Measurements from ENCODE around the gene ASIC4.
A peak's percentile ranks its signal among the peaks of the same experiment; 100 is the strongest.

ASIC4 gene

DNA sequence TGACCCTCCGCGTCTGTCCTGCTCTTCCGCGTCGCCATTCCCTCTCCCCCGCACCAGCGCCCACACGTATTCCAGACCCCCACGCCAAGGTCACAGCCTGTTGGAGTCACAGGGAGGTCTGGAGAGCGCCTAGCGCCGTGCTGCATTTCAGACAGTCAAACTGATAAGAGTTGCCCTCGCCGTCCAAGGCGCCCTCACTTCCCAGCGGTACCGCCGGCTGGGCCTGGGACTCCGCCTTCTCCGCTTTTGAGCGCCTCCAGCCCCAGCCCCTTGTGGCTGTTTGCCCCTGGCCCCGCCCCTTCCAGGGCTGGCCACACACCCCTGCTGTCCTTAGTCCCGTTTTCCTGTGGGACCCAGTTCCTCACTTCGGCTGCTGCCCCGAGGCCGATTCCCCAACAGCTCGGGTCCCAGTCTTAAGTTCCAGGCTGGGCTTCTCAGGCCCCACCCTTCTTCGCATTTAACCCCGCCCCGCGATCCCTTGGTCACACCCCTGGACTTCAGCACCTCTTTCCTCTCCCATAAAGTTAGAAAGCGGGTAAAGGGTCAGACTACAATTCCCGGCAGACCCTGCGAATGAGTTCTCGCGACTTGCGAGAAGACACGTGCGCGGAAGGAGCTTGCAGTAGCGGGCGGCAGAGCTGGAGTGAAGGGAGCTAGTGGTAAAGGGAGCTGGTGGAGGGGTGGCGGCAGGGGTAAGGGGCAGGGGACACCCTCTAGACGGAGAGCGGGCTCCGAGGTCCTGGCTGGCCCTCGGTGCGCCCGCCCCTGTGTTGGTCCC lies 15.8 kb upstream of the ASIC4 start, which contains the start of gene GMPPA:
Gene GMPPA, plus strand, starts transcription at position 612 of the 778 bp plus-strand sequence. CDS start 1,085 bp downstream, outside the sequence.
- peak within 1 kb of the TSS; percentile 94 for H3K4me3 Mint-ChIP-seq
- ATAC-seq (ENCODE audit: low read depth) (peak; percentile 92), DNase-seq (ENCODE audit: low spot score in 2 of 2) (peak; percentile 84 to 88)
- peaks cover 6% of the 10 kb centered on the region for H3K36me3 Mint-ChIP-seq
- peaks cover 23% of the 10 kb centered on the region for H3K4me1 Mint-ChIP-seq
- no peaks in the 10 kb centered on the region for H3K9me3 Mint-ChIP-seq
- H3K27ac Mint-ChIP-seq = peak within 1 kb of the TSS; percentile 80
- peaks cover 9% of the 10 kb centered on the region for H3K27me3 Mint-ChIP-seq

DNA sequence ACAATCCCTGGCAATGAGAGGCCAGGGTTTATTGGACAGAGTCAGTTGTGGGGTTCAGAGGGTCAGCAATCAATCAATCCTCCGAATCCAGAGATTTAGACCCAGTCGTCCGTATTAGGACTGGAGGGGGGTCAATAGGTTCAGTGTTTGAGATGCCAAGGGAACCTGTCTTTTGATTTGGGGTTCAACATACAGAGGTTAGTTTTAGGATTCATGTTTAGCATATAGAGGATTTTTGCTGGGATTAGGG lies 15.3 kb upstream of the ASIC4 start:
- Mint-ChIP-seq H3K4me1 (peaks cover 23% of the 10 kb centered on the region), H3K9me3 (no peaks in the 10 kb centered on the region), H3K27me3 (peaks cover 6% of the 10 kb centered on the region), H3K27ac (peak overlapping the region; percentile 80), H3K4me3 (peak overlapping the region; percentile 94), H3K36me3 (peaks cover 9% of the 10 kb centered on the region)
- no peak for DNase-seq (ENCODE audit: low spot score in 2 of 2)
- no peak for ATAC-seq (ENCODE audit: low read depth)

DNA sequence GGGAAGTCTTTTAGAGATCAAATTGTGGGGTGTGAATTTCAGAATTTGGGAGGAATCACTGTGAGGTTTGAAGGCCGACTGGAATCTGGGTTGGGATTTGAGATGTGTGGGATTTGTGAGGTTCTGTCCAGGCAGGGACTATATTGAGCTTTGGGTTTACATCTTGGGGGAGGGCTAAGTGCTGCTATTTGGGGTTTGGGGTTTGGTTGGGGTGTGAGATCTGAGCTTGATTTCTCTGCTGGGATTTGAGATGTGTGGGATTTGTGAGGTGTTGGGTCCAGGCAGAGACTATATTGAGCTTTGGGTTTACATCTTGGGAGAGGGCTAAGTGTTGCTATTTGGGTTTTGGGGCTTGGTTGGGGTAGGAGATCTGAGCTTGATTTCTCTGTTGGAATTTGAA lies 14.7 kb upstream of the ASIC4 start:
- Mint-ChIP-seq H3K9me3 (no peaks in the 10 kb centered on the region), H3K4me3 (peak overlapping the region; percentile 94), H3K4me1 (peaks cover 23% of the 10 kb centered on the region), H3K36me3 (peaks cover 15% of the 10 kb centered on the region), H3K27me3 (peaks cover 6% of the 10 kb centered on the region), H3K27ac (no peak overlapping the region)
- DNase-seq (ENCODE audit: low spot score in 2 of 2) = no peak
- ATAC-seq (ENCODE audit: low read depth) = no peak

- no peak for ATAC-seq (ENCODE audit: low read depth)
- peaks cover 4% of the 10 kb centered on the region for H3K27me3 Mint-ChIP-seq
- H3K27ac Mint-ChIP-seq = no peak overlapping the region
- H3K4me1 Mint-ChIP-seq = peaks cover 23% of the 10 kb centered on the region
- peaks cover 18% of the 10 kb centered on the region for H3K36me3 Mint-ChIP-seq
- DNase-seq (ENCODE audit: low spot score in 2 of 2) = no peak
- H3K4me3 Mint-ChIP-seq = peak overlapping the region; percentile 94
- no peaks in the 10 kb centered on the region for H3K9me3 Mint-ChIP-seq
Observed at GRCh38 chr2:219500135-219500534, 14.1 kb upstream of the ASIC4 start.

DNA sequence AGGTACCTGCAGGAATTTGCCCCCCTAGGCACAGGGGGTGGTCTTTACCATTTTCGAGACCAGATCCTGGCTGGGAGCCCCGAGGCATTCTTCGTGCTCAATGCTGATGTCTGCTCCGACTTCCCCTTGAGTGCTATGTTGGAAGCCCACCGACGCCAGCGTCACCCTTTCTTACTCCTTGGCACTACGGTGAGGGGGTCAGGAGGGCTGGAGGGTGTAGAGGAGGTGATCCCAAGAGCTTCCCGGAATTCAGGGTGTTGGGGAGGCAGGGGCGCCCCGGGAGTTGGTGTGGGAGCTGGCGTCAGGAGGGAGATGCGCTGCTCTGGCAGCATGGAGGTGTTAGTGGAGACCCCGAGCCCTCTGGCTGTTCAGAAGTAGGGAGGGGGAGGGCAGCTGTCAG lies 12.4 kb upstream of the ASIC4 start:
- no peak overlapping the region for H3K27ac Mint-ChIP-seq
- ATAC-seq (ENCODE audit: low read depth) (no peak), DNase-seq (ENCODE audit: low spot score in 2 of 2) (no peak)
- peaks cover 18% of the 10 kb centered on the region for H3K4me1 Mint-ChIP-seq
- no peaks in the 10 kb centered on the region for H3K27me3 Mint-ChIP-seq
- no peaks in the 10 kb centered on the region for H3K9me3 Mint-ChIP-seq
- H3K4me3 Mint-ChIP-seq = no peak overlapping the region
- H3K36me3 Mint-ChIP-seq = peaks cover 28% of the 10 kb centered on the region

GRCh38 chr2:219502618-219503017 lies 11.7 kb upstream of the ASIC4 start:
- DNase-seq (ENCODE audit: low spot score in 2 of 2) (no peak), ATAC-seq (ENCODE audit: low read depth) (no peak)
- Mint-ChIP-seq H3K9me3 (no peaks in the 10 kb centered on the region), H3K36me3 (peaks cover 33% of the 10 kb centered on the region), H3K27me3 (no peaks in the 10 kb centered on the region), H3K4me3 (no peak overlapping the region), H3K4me1 (peaks cover 18% of the 10 kb centered on the region), H3K27ac (no peak overlapping the region)

DNA sequence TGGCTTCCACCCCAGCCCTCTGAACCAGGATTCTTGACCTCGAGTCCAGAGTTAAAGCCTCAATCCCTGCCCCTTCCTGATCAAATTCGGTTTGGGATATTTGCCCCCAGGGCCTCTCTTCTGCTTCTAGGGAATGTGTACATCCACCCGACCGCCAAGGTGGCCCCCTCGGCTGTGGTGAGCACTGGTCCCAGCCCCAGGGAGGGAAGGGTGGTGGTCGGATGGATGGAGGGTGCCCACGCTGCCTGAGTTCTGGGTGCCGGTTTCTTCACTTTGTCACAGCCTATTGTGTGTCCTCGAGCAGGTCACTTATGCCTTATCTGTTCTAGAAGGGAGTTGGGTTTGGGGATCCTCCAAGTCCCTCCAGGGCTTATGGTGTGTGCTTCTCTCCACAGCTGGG lies 8.7 kb upstream of the ASIC4 start:
- H3K4me3 Mint-ChIP-seq = no peak overlapping the region
- H3K4me1 Mint-ChIP-seq = peaks cover 13% of the 10 kb centered on the region
- H3K27ac Mint-ChIP-seq = no peak overlapping the region
- peaks cover 14% of the 10 kb centered on the region for H3K27me3 Mint-ChIP-seq
- H3K9me3 Mint-ChIP-seq = no peaks in the 10 kb centered on the region
- DNase-seq (ENCODE audit: low spot score in 2 of 2) (no peak), ATAC-seq (ENCODE audit: low read depth) (no peak)
- H3K36me3 Mint-ChIP-seq = peaks cover 33% of the 10 kb centered on the region

GRCh38 chr2:219506153-219506801 lies 8.0 kb upstream of the ASIC4 start:
- Mint-ChIP-seq H3K9me3 (no peaks in the 10 kb centered on the region), H3K4me1 (peaks cover 13% of the 10 kb centered on the region), H3K27ac (no peak overlapping the region), H3K36me3 (peaks cover 33% of the 10 kb centered on the region), H3K4me3 (no peak overlapping the region), H3K27me3 (peaks cover 19% of the 10 kb centered on the region)
- DNase-seq (ENCODE audit: low spot score in 2 of 2) = no peak
- no peak for ATAC-seq (ENCODE audit: low read depth)

DNA sequence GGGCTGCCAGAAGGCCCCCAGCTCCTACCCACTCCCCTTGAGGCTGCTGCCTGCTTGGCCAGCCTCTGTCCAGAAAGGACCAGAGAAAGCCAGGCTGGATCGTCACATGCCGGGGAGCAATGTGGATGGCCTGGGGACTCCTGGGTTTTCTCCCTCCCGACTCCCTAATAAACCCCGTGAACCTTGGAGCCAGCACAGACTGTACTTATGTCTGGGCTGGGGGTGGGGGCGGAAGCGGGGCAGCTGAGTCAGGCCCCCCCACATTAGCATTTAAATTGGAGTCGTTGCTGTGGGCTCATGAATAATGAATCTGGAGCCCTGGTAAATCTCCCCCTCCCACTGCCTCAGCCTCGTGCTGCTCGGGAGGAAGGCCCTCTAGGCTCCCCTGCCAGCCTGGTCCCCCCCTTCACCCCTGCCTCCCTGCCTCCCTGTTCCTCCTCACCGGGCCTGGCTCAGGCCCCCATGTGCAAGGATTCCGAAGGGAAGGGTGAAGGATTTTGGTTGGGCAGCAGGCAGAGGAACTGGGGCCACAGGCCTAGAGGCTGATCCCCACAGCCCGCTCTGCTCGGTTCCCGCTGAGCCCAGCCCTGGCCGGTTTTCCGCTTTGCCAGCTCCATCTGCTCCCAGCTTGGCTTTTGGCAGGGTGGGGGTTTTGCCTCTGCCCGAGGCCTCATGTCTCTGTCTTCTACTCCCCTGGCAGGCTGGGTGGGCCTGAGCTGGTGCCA lies 7.3 kb upstream of the ASIC4 start:
- H3K9me3 Mint-ChIP-seq = no peaks in the 10 kb centered on the region
- ATAC-seq (ENCODE audit: low read depth) (no peak), DNase-seq (ENCODE audit: low spot score in 2 of 2) (no peak)
- H3K4me3 Mint-ChIP-seq = no peak overlapping the region
- H3K27me3 Mint-ChIP-seq = peaks cover 21% of the 10 kb centered on the region
- peaks cover 15% of the 10 kb centered on the region for H3K4me1 Mint-ChIP-seq
- H3K27ac Mint-ChIP-seq = no peak overlapping the region
- peaks cover 30% of the 10 kb centered on the region for H3K36me3 Mint-ChIP-seq

DNA sequence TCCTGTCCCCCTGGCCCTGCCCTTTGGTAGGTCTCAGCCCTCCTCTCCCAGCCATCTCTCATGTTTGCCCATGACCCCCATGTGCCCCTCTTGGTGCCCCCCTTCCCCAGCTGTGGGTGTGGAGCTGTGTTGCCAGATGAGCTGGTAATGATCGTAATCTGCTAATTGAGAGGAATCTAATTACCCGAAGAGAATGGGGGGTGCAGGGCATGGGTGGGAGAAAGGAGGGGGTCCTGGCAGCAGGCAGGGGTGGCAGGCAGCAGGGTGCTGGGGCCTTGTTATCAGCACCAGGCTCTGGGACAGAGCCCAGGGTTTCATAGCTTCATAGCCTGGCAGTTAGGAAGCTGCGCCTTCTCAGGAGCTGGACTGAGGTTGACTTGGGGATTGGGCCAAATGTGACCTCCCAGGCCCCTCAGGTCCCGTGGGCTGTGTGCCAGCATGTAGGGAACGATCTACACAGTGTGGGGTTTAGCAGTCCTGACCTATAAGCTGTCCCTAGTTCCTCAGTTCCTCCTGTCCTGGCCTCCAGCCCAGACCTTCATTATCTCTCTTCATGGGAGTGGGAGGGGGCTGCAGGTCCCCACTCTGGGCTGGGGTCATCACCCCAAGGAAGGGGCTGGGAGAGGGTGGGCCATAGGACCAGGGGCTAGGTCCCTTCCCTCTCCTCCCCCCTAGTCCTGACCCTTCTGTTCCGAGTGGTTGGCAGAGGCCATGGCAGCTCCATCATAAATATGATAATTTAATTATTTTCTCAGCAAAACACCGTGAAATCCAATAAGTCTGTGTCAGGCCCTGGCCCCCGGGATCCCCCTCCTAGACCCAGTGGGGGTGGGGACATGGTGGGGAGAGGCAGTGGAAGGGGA lies 6.5 kb upstream of the ASIC4 start:
- no peaks in the 10 kb centered on the region for H3K9me3 Mint-ChIP-seq
- H3K36me3 Mint-ChIP-seq = peaks cover 28% of the 10 kb centered on the region
- DNase-seq (ENCODE audit: low spot score in 2 of 2) (no peak), ATAC-seq (ENCODE audit: low read depth) (no peak)
- H3K4me1 Mint-ChIP-seq = peaks cover 15% of the 10 kb centered on the region
- no peak overlapping the region for H3K27ac Mint-ChIP-seq
- no peak overlapping the region for H3K4me3 Mint-ChIP-seq
- H3K27me3 Mint-ChIP-seq = peaks cover 24% of the 10 kb centered on the region

DNA sequence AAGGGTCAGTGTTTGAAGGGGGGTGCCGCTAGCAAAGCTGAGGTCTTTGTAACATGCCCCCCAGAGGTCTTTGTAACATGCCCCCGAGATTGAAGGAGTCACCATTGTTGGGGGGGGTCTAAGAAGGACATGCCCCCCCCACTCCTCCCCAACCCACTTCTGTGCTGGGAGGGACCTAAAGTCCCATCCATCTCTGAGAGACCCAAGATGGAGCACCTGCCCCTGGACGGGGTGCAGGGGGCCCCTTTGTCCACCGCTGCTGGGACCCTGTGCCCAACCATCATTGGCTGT lies 5.9 kb upstream of the ASIC4 start:
- no peak overlapping the region for H3K27ac Mint-ChIP-seq
- H3K27me3 Mint-ChIP-seq = peaks cover 28% of the 10 kb centered on the region
- DNase-seq (ENCODE audit: low spot score in 2 of 2) (no peak), ATAC-seq (ENCODE audit: low read depth) (no peak)
- no peak overlapping the region for H3K4me3 Mint-ChIP-seq
- H3K4me1 Mint-ChIP-seq = peaks cover 16% of the 10 kb centered on the region
- no peaks in the 10 kb centered on the region for H3K9me3 Mint-ChIP-seq
- H3K36me3 Mint-ChIP-seq = peaks cover 28% of the 10 kb centered on the region

GRCh38 chr2:219508971-219509779 lies 5.1 kb upstream of the ASIC4 start:
- Mint-ChIP-seq H3K36me3 (peaks cover 22% of the 10 kb centered on the region), H3K4me3 (peak overlapping the region; percentile 53), H3K27me3 (peaks cover 35% of the 10 kb centered on the region), H3K27ac (no peak overlapping the region), H3K9me3 (no peaks in the 10 kb centered on the region), H3K4me1 (peaks cover 22% of the 10 kb centered on the region)
- ATAC-seq (ENCODE audit: low read depth) (peak; percentile 24), DNase-seq (ENCODE audit: low spot score in 2 of 2) (no peak)

DNA sequence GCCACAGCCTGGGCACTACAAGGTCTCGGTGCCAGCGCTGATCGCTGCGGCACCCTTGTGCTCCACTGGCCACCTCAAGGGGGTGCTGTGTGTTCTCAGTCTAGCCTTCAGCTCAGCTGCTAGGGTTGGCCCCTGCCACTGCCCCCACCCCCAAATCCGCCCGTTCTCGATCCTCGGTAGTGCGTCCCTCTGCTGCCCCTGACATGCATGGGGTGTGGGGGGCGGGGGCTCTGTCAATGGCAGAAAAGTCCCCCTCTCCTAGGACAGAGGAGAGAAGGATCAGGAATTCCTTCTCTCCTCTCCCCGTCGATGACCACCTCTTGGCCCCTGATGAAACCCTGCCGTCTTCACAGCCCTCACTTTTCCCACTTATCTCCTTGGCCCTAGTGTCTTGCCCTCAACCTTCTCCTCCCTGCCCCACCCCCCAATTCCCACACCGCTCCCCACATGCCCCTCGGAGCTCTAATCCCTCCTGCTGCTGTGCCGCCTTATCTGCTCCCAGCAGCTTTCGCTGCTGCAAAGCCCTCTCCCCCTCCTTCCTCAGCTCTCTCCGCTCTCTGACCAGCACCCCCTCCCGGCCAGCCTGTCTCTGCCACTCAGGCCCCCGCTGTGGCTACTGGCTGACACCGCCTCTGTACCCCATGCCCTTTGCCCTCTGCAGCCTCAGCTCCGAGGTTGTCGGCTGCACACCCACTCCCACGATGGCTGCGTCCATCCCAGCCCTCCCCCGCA lies 4.3 kb upstream of the ASIC4 start:
- Mint-ChIP-seq H3K4me3 (peak overlapping the region; percentile 53), H3K27me3 (peaks cover 36% of the 10 kb centered on the region), H3K27ac (no peak overlapping the region), H3K4me1 (peaks cover 22% of the 10 kb centered on the region), H3K9me3 (no peaks in the 10 kb centered on the region), H3K36me3 (peaks cover 15% of the 10 kb centered on the region)
- DNase-seq (ENCODE audit: low spot score in 2 of 2) (peak in 1 of 2 donors; percentile 51), ATAC-seq (ENCODE audit: low read depth) (peak; percentile 84)

Measured in memory B cell (primary cell).